Measurements from ENCODE around the gene SLC22A16.
"Not testable (repeated sequence)": the region's sequence is repeated elsewhere in the genome, so short reads cannot be mapped to it uniquely, and the experiment has no call there.

SLC22A16 gene

DNA sequence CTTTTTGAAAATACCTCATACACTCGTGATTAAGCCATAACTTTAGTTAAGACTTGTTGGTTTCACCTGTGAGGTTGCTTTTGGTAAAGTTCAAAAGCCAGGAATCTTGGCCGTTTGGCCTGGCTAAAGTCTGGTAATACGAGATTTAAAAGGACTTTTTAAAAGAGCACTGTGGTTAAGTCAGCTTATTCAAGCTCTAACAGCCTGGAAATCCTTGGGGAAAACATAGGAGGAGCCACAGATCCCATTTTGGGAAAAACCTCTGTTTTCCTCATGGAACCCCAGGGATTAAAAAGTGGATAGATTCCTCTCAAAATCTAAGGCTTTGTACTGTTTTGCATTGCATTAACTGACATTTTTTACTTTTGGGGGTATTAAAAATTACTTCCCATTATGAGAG, 13.7 kb upstream of the SLC22A16 start:
- TF ChIP-seq EZH2 (optimal IDR thresholded peaks at IDR 0.05; ENCODE audit: low read depth, low read length) (no peak), EZH2phosphoT487 (IDR thresholded peaks at IDR 0.05; ENCODE audit: low read length) (no peak), CTCF (IDR thresholded peaks at IDR 0.05; ENCODE audit: low read length) (no peak)
- no peaks in the 10 kb centered on the region for H3K9me3 ChIP-seq (replicated peaks; ENCODE audit: insufficient read depth, low read length)
- DNase-seq, result no peak

DNA sequence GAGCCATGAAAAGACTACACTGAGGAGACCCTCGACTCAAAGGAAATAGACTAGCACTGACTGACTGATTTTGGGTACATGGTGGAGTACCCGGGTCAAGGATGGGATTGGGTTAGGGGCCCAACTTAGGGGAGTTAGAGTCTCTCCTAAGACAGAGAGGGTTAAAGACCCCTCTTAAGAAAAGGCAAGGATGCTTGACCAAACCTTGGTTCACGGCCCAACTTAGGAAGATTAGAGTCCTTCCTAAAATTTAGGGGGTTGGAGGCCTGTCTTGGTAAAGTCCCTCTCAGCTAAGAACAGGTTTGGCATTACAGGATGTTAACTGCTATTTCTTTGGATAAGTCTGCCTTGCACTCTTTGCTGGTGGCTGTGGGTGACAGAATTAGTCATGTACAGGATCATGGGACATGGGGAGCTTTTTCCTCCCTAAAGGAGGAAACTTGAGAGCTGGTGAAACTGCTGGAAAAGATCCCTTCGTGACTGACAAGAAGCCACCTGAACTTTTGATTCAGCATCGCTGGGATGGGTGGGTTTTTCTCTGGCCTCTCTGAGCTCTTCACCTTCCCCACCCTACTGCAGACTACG, 12.3 kb upstream of the SLC22A16 start:
- TF ChIP-seq EZH2phosphoT487 (IDR thresholded peaks at IDR 0.05; ENCODE audit: low read length), result no peak
- TF ChIP-seq EZH2 (optimal IDR thresholded peaks at IDR 0.05; ENCODE audit: low read depth, low read length), result no peak
- no peak for TF ChIP-seq CTCF (IDR thresholded peaks at IDR 0.05; ENCODE audit: low read length)
- DNase-seq, result no peak

More for the DNA sequence above, 13.7 kb upstream of the SLC22A16 start:
- Histone ChIP-seq H3K27me3 (replicated peaks; ENCODE audit: insufficient read depth, low read length) (no peaks in the 10 kb centered on the region), H3K4me1 (ENCODE audit: low read length) (no peaks in the 10 kb centered on the region), H3K27ac (ENCODE audit: low read length) (no peak overlapping the region), H3K9ac (ENCODE audit: low read length) (no peak overlapping the region), H3F3A (ENCODE audit: insufficient read depth, low read length) (no peaks in the 10 kb centered on the region), H2AFZ (ENCODE audit: low read length) (no peak overlapping the region), H3K36me3 (replicated peaks; ENCODE audit: insufficient read depth, low read length) (no peaks in the 10 kb centered on the region), H4K20me1 (ENCODE audit: insufficient read depth, low read length) (no peaks in the 10 kb centered on the region), H3K4me2 (ENCODE audit: low read depth, low read length) (no peak overlapping the region), H3K9me2 (replicated peaks; ENCODE audit: insufficient read depth, low read length) (no peaks in the 10 kb centered on the region), H3K79me2 (ENCODE audit: low read length) (no peaks in the 10 kb centered on the region), H3K4me3 (ENCODE audit: low read length) (no peak overlapping the region)

DNA sequence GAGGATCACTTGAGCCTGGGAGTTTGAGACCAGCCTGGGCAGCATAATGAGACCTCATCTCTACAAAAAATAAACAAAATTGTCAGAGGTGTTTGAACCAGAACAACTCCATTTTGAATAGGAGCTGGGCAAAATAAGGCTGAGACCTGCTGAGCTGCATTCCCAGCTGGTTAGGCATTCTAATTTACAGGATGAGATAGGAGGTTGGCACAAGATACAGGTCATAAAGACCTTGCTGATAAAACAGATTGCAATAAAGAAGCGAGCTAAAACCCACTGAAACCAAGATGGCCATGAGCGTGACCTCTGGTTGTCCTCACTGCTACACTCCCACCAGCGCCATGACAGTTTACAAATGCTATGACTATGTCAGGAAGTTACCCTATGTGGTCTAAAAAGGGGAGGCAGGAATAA, 11.6 kb upstream of the SLC22A16 start:
- not testable (repeated sequence) for H3K9ac ChIP-seq (ENCODE audit: low read length); H3K9me2 ChIP-seq (replicated peaks; ENCODE audit: insufficient read depth, low read length)

More for the DNA sequence above, 12.3 kb upstream of the SLC22A16 start:
- Histone ChIP-seq H3K4me1 (ENCODE audit: low read length) (no peaks in the 10 kb centered on the region), H4K20me1 (ENCODE audit: insufficient read depth, low read length) (no peaks in the 10 kb centered on the region), H3K9me3 (replicated peaks; ENCODE audit: insufficient read depth, low read length) (no peaks in the 10 kb centered on the region), H3K4me2 (ENCODE audit: low read depth, low read length) (no peak overlapping the region), H3K9ac (ENCODE audit: low read length) (no peak overlapping the region), H3K4me3 (ENCODE audit: low read length) (no peak overlapping the region), H3K79me2 (ENCODE audit: low read length) (no peaks in the 10 kb centered on the region), H3F3A (ENCODE audit: insufficient read depth, low read length) (no peaks in the 10 kb centered on the region), H3K9me2 (replicated peaks; ENCODE audit: insufficient read depth, low read length) (no peaks in the 10 kb centered on the region), H2AFZ (ENCODE audit: low read length) (no peak overlapping the region), H3K27ac (ENCODE audit: low read length) (no peak overlapping the region), H3K27me3 (replicated peaks; ENCODE audit: insufficient read depth, low read length) (no peaks in the 10 kb centered on the region), H3K36me3 (replicated peaks; ENCODE audit: insufficient read depth, low read length) (no peaks in the 10 kb centered on the region)

DNA sequence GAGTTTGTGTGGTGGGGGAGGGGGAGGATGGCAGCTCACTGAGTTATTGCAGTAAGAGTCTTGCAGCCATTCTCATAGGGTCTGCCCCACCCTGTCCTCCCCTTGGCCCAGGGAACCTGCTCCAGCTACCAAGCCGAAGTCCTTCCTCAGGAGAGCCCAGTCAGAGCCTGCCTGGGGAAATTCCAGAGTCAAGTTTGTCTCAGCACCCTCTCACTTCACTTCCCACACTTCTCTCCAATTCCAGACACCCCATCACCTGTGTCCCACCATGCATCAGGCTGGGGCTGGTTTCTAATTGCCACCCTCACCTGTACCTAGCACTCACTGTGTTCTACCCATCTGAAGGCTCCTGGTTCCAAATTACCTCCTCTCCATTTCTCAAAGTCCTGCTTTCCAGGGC, 10.3 kb upstream of the SLC22A16 start:
- Histone ChIP-seq H3K4me1 (ENCODE audit: low read length) (no peaks in the 10 kb centered on the region), H3K9ac (ENCODE audit: low read length) (no peak overlapping the region), H3K4me2 (ENCODE audit: low read depth, low read length) (no peak overlapping the region), H3F3A (ENCODE audit: insufficient read depth, low read length) (no peaks in the 10 kb centered on the region), H3K4me3 (ENCODE audit: low read length) (no peak overlapping the region), H3K36me3 (replicated peaks; ENCODE audit: insufficient read depth, low read length) (no peaks in the 10 kb centered on the region), H3K79me2 (ENCODE audit: low read length) (no peaks in the 10 kb centered on the region), H3K9me3 (replicated peaks; ENCODE audit: insufficient read depth, low read length) (no peaks in the 10 kb centered on the region), H3K27ac (ENCODE audit: low read length) (no peak overlapping the region), H3K27me3 (replicated peaks; ENCODE audit: insufficient read depth, low read length) (no peaks in the 10 kb centered on the region), H4K20me1 (ENCODE audit: insufficient read depth, low read length) (no peaks in the 10 kb centered on the region), H3K9me2 (replicated peaks; ENCODE audit: insufficient read depth, low read length) (no peaks in the 10 kb centered on the region), H2AFZ (ENCODE audit: low read length) (no peak overlapping the region)
- TF ChIP-seq CTCF (IDR thresholded peaks at IDR 0.05; ENCODE audit: low read length) (no peak), EZH2 (optimal IDR thresholded peaks at IDR 0.05; ENCODE audit: low read depth, low read length) (no peak)
- no peak for DNase-seq

More for the DNA sequence above, 11.6 kb upstream of the SLC22A16 start:
- H3K4me3 ChIP-seq (ENCODE audit: low read length); H3K4me2 ChIP-seq (ENCODE audit: low read depth, low read length); H3K79me2 ChIP-seq (ENCODE audit: low read length); H3K4me1 ChIP-seq (ENCODE audit: low read length); DNase-seq; H4K20me1 ChIP-seq (ENCODE audit: insufficient read depth, low read length); H3K36me3 ChIP-seq (replicated peaks; ENCODE audit: insufficient read depth, low read length); H3K27me3 ChIP-seq (replicated peaks; ENCODE audit: insufficient read depth, low read length); H2AFZ ChIP-seq (ENCODE audit: low read length); H3K27ac ChIP-seq (ENCODE audit: low read length); H3F3A ChIP-seq (ENCODE audit: insufficient read depth, low read length); H3K9me3 ChIP-seq (replicated peaks; ENCODE audit: insufficient read depth, low read length): not testable (repeated sequence)
